Activated T-cell treated with anti-CD3 and anti-CD28 coated beads, Interleukin-2, amount 50 U/mL, for 4 hours (primary cell): ENCODE results near the gene RPP40. TPM values are rescaled to one million over a fixed set of nuclear protein-coding genes. Genes with fewer than 3 reads are reported as not detected.

Experiments used
- ATAC-seq, 2 donors: fragments of 200-7000 bp; cut with Tn5 transposase; one replicate each; pipeline ENCODE4 v1.10.0; 2021
- DNase-seq: peaks from one replicate; pipeline ENCODE4 v3.0.0-alpha.2; 2020
- H3K27me3 Mint-ChIP-seq: one replicate; pipeline ENCODE4 v1.8.0; 2021; ENCODE audit warnings: low read depth, mixed read lengths
- H3K36me3 Mint-ChIP-seq: one replicate; pipeline ENCODE4 v1.8.0; 2022; ENCODE audit warnings: mixed read lengths; ENCODE audit not compliant: insufficient read depth
- H3K4me1 Mint-ChIP-seq: one replicate; pipeline ENCODE4 v1.8.0; 2021; ENCODE audit warnings: low read depth, mixed read lengths
- H3K4me3 Mint-ChIP-seq: one replicate; pipeline ENCODE4 v1.8.0; 2021; ENCODE audit warnings: mild to moderate bottlenecking, moderate library complexity, mixed read lengths
- H3K9me3 Mint-ChIP-seq: one replicate; pipeline ENCODE4 v1.8.0; 2021; ENCODE audit warnings: mixed read lengths
- total RNA-seq, 3 donors: library from RNA; stranded (reverse); gene quantifications; one replicate each; pipeline ENCODE4 v1.2.1, GENCODE V29; 2021

The RPP40 gene
- total RNA-seq, 3 donors from 2014 or later: 27.2 to 29.7 (median 28.5) TPM

DNA sequence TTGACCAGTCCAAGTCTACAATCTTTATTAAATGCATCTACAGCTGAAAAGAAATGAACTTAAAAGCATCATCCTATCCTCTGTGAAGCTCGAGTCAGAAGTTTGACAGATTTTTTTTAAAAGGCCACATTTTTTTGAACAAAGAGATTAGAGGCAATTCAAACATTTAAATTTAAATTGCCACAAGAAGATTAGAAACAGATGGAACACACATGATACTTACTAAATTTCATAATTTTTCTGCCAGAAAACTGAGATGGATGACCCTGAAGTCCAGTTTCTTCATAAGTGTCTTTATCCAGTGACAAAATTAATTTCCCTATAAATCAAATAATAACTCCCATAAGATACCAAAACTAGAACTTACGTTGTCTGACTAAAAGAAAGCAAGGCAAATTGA lies 4.3 kb downstream of the RPP40 start:
- Mint-ChIP-seq H3K36me3 (peaks cover 47% of the 10 kb centered on the region), H3K27me3 (no peaks in the 10 kb centered on the region), H3K9me3 (no peaks in the 10 kb centered on the region), H3K4me3 (no peak overlapping the region), H3K4me1 (peaks cover 12% of the 10 kb centered on the region)
- ATAC-seq: no peak
- DNase-seq: no peak

DNA sequence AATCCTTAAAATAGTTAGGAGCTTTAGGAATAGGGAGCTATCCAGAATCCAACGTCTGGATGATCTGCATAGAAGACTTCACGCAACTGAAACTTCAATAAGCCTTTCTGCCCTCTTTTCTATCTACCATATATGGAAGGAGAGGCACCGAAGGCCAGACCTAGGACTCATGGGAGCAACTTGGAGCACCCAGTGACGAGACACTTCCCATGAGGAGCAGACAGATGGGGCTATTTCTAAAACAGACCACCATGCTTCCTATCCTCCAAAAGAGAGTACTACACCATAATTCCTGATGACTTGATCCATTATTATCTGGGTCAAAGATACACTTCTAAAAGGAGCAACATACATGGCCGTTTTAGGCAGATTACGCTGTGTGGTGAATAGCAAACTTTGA lies 6.0 kb downstream of the RPP40 start:
- no peak for ATAC-seq
- Mint-ChIP-seq H3K36me3 (peaks cover 53% of the 10 kb centered on the region), H3K9me3 (no peaks in the 10 kb centered on the region), H3K4me1 (peaks cover 2% of the 10 kb centered on the region), H3K4me3 (no peak overlapping the region), H3K27me3 (no peaks in the 10 kb centered on the region)
- DNase-seq: no peak

DNA sequence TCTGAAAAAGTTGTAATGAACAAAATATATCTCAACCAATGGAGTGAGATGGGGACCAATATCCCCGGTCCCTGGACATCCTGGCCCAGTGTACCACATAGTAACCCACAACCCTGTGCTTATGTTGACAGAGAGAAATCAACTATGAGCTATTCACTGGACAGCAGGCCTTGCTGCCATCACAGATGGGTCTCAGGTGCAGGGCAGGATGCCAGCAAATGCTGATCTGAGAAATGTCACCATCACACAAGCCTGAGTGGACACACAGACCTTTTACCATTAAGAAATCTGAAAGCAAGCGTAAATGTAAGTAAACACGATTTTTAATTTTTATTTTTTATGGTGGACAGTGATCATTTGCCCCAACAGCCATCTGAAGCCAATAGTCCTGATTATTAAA lies 9.1 kb downstream of the RPP40 start:
- DNase-seq (no peak), ATAC-seq (no peak)
- H3K27me3 Mint-ChIP-seq: no peaks in the 10 kb centered on the region
- H3K9me3 Mint-ChIP-seq: no peaks in the 10 kb centered on the region
- H3K4me3 Mint-ChIP-seq: no peak overlapping the region
- no peaks in the 10 kb centered on the region for H3K4me1 Mint-ChIP-seq
- peaks cover 60% of the 10 kb centered on the region for H3K36me3 Mint-ChIP-seq

DNA sequence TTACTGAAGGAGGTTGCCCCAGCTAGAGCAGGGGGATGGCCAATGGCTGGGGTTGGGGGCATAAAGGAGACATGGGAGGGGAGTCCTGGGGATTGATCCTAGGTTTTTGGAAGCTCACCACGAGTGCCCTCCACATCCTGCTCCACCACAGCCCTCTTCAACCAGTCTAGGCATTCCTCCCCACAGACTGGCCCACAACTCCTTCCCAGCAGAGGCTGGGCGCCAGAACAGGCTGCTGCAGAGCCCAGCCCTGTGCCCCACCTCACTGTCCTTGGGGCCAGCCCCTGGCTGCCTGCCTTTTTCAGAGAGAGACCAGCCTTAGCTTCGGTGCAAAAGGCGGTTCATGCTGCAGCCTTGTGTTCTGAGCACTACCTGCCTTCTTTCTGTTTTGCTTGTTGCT lies 16.4 kb downstream of the RPP40 start:
- Mint-ChIP-seq H3K27me3 (no peaks in the 10 kb centered on the region), H3K4me1 (no peaks in the 10 kb centered on the region), H3K9me3 (peaks cover 3% of the 10 kb centered on the region), H3K4me3 (no peak overlapping the region), H3K36me3 (peaks cover 15% of the 10 kb centered on the region)
- ATAC-seq (no peak), DNase-seq (no peak)

DNA sequence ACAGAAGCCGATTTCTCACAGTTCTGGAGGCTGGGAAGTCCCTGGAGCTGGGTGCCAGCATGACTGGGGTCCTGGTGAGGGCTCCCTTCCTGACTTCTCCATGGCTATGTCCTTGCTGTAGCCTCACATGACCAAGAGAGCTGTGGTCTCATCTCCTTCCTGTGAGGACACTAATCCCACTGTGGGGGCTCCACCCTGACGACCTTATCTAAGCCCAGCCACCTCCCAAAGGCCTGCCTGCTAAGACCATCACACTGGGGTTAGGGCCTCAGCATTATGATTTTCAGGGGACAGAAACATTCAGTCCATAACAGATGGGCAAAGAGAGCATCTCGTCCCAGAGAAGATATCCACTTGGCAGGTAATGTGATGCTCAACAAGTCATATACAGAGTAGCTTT lies 16.8 kb downstream of the RPP40 start:
- DNase-seq (no peak), ATAC-seq (no peak)
- H3K4me3 Mint-ChIP-seq: no peak overlapping the region
- H3K9me3 Mint-ChIP-seq: peaks cover 3% of the 10 kb centered on the region
- no peaks in the 10 kb centered on the region for H3K4me1 Mint-ChIP-seq
- H3K36me3 Mint-ChIP-seq: peaks cover 13% of the 10 kb centered on the region
- H3K27me3 Mint-ChIP-seq: no peaks in the 10 kb centered on the region

DNA sequence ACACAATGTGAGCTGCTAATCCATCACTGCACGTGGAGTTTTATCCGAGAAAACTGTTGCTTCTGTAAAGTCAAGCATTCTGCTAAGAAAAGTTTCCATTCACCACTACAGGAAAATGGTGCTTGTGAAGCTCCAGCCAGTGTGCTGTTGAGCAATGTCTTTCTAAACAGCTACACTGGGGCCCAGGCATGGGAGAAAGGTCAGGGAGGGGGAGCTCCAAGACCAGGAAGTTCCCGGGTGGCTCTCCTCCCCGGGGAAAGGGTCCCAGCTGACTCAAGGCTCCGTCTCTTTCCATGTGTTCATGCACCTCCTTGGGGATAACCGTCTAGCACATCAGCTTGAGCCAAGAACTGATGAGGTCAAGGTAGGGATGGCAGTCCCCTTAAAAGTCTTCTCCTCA lies 20.5 kb downstream of the RPP40 start:
- no peak for ATAC-seq
- no peaks in the 10 kb centered on the region for H3K4me1 Mint-ChIP-seq
- H3K36me3 Mint-ChIP-seq: no peaks in the 10 kb centered on the region
- peaks cover 9% of the 10 kb centered on the region for H3K9me3 Mint-ChIP-seq
- no peaks in the 10 kb centered on the region for H3K27me3 Mint-ChIP-seq
- no peak overlapping the region for H3K4me3 Mint-ChIP-seq
- no peak for DNase-seq

DNA sequence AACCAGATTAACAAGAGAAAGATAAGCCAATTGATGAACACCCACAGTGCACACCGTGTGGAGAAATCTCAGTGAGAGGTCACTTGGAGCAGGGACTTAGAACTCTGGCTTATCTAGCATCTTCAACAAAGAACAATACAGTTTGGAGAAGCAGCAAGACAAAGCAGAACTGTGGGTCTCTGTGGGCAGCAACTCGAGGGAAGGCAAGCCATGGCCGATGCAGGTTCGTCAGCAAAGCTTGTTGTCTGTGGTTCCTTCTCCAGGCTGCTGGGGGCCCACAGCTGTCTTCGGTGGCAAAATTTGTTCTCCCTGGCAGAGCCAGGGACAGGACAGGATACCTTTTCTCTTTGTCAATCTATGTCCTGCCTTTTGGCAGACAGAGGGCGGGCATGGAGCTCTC lies 22.1 kb downstream of the RPP40 start:
- Mint-ChIP-seq H3K9me3 (peaks cover 10% of the 10 kb centered on the region), H3K4me3 (no peak overlapping the region), H3K4me1 (no peaks in the 10 kb centered on the region), H3K36me3 (no peaks in the 10 kb centered on the region), H3K27me3 (peaks cover 3% of the 10 kb centered on the region)
- ATAC-seq: no peak
- DNase-seq: no peak

DNA sequence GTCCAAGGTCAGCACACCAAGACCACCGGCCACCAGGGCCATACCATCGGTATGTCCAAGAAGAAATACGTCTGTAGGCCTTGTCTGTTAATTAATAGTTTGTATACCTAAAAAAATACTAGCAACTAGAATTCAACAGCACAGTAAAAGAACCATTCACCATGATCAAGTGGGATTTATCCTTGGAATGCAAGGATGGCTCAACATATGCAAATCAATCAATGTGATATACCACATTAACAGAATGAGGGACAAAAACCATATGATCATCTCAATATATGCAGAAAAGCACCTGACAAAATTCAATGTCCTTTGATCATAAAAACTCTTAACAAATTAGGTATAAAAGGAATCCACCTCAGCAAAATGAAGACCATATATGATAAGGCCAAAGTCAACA lies 24.4 kb downstream of the RPP40 start:
- Mint-ChIP-seq H3K4me3 (no peak overlapping the region), H3K9me3 (peaks cover 16% of the 10 kb centered on the region), H3K27me3 (peaks cover 8% of the 10 kb centered on the region), H3K4me1 (no peaks in the 10 kb centered on the region), H3K36me3 (no peaks in the 10 kb centered on the region)
- ATAC-seq: no peak
- no peak for DNase-seq

DNA sequence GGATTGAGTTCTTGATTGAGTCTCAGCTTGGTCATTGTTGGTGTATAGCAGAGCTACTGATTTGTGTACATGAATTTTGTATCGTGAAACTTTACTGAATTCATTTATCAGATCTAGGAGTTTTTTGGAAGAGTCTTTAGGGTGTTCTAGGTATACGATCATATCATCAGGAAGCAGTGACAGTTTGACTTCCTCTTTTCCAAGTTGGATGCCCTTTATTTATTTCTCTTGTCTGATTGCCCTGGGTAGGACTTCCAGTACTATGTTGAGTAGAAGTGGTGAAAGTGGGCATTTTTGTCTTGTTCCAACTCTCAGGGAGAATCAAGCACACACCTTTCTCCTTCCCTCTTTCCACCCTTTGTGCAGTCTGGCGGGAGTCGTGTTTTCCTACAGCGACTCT lies 26.4 kb downstream of the RPP40 start:
- H3K4me1 Mint-ChIP-seq: no peaks in the 10 kb centered on the region
- peaks cover 8% of the 10 kb centered on the region for H3K27me3 Mint-ChIP-seq
- no peaks in the 10 kb centered on the region for H3K36me3 Mint-ChIP-seq
- DNase-seq (no peak), ATAC-seq (no peak)
- no peak overlapping the region for H3K4me3 Mint-ChIP-seq
- peaks cover 16% of the 10 kb centered on the region for H3K9me3 Mint-ChIP-seq

DNA sequence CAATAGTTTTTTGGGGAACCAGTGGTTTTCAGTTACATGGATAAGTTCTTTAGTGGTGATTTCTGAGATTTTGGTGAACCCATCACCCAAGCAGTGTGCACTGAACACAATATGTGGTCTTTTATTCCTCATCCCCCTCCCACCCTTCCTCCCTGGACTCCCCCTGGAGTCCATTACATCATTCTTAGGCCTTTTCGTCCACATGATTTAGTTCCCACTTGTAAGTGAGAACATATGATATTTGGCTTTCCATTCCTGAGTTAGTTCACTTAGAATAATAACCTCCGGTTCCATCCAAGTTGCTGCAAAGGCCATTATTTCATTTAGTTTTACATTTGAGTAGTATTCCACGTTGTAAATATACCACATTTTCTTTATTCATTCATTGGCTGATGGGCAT lies 28.3 kb downstream of the RPP40 start:
- peaks cover 16% of the 10 kb centered on the region for H3K9me3 Mint-ChIP-seq
- ATAC-seq (no peak), DNase-seq (no peak)
- H3K4me3 Mint-ChIP-seq: no peak overlapping the region
- H3K36me3 Mint-ChIP-seq: no peaks in the 10 kb centered on the region
- H3K4me1 Mint-ChIP-seq: no peaks in the 10 kb centered on the region
- H3K27me3 Mint-ChIP-seq: peaks cover 8% of the 10 kb centered on the region

DNA sequence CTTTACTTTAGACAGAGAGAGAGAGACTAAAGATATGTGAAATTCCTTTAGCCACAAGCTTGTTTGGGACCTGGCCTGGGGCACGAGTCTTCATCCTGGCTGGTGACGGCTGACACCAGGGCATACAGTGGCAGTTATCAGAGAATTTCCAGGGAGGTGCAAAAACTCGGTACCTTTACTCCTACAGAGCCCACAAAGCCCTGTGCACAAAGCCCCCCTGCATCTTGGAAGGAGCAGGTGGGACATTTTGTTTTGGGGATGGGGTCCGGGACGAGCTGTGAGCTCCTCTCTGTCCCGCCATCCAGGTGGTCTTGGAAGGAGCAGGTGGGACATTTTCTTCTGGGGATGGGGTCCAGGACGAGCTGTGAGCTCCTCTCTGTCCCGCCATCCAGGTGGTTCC lies 28.9 kb downstream of the RPP40 start:
- Mint-ChIP-seq H3K27me3 (peaks cover 8% of the 10 kb centered on the region), H3K36me3 (no peaks in the 10 kb centered on the region), H3K4me1 (no peaks in the 10 kb centered on the region), H3K9me3 (peaks cover 16% of the 10 kb centered on the region), H3K4me3 (no peak overlapping the region)
- DNase-seq (no peak), ATAC-seq (no peak)

DNA sequence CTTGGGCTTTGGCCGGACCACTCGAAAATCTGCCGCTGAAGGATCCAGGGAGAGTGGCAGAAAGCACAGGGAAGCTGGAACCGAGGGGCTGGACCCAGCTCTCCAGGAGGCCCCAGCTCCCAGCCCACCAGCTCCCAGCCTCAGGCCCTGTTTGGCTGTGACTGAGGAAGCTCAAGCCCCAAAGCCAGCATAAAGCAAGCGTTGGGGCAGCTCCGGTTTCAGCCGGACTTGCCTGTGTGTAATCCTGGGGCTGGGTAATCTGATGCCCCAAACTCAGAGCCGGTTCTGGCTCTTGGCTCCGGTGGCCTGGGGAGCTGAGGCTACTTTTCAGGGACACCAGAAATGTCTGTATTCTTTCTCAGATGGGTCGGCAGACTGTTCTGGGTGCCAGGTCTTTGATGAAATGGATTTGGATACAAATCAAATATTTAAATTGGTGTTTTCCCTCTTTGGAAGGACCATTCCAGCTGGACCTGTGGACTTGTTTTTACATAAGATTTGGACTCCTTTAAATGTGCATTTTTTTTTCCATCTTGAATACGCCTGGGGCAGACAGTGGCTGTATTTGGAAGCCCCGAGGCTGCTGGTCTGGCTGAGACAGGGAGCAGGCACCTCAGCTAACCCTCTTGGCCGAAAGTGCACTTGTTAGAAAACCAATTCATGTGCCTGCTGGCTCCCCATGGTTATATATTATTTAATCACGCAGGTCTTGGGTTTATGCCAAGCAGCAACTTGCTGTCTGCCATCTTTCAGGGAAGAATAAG lies 29.7 kb downstream of the RPP40 start:
- ATAC-seq (no peak), DNase-seq (no peak)
- no peak overlapping the region for H3K4me3 Mint-ChIP-seq
- H3K4me1 Mint-ChIP-seq: no peaks in the 10 kb centered on the region
- H3K9me3 Mint-ChIP-seq: peaks cover 10% of the 10 kb centered on the region
- no peaks in the 10 kb centered on the region for H3K36me3 Mint-ChIP-seq
- H3K27me3 Mint-ChIP-seq: peaks cover 8% of the 10 kb centered on the region

DNA sequence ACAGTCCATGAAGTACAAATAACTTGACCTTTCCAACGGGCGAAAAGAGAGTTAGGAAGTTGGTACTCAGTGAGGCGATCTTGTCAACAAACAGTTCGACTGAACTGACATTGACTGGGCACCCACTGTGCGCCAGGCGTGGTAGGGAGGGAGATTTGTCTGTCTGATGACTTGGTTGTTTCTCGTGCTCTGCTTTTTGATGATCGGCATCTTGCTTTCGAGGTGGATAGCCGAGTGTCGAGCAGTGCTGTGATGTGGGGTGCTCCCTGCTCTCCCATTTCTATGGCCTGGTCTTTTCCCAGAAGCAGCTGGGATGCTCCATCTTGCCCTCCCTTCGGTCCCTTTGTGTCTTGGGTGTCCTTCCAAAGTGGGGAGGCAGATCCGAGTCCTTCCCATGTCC lies 30.4 kb downstream of the RPP40 start:
- Mint-ChIP-seq H3K4me1 (no peaks in the 10 kb centered on the region), H3K27me3 (peaks cover 8% of the 10 kb centered on the region), H3K4me3 (no peak overlapping the region), H3K9me3 (peaks cover 10% of the 10 kb centered on the region), H3K36me3 (no peaks in the 10 kb centered on the region)
- ATAC-seq (no peak), DNase-seq (no peak)

DNA sequence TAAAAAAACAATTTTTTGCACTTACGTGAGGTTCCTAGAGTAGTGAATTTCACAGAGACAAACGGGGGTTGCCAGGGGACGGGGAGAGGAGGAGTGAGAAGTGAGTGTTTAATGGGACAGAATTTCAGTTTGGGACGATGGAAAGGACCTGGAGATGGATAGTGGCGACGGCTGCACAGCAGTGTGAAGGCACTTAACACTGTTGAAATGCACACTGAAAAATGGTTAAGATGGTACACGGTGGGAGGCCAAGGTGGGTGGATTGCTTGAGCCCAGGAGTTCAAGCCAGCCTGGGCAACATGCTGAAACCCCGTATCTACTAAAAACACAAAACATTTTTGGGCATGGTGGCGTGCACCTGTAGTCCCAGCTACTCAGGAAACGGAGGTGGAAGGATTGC lies 31.4 kb downstream of the RPP40 start:
- Mint-ChIP-seq H3K27me3 (peaks cover 8% of the 10 kb centered on the region), H3K9me3 (peaks cover 10% of the 10 kb centered on the region), H3K4me3 (no peak overlapping the region), H3K4me1 (no peaks in the 10 kb centered on the region), H3K36me3 (no peaks in the 10 kb centered on the region)
- ATAC-seq (no peak), DNase-seq (no peak)

DNA sequence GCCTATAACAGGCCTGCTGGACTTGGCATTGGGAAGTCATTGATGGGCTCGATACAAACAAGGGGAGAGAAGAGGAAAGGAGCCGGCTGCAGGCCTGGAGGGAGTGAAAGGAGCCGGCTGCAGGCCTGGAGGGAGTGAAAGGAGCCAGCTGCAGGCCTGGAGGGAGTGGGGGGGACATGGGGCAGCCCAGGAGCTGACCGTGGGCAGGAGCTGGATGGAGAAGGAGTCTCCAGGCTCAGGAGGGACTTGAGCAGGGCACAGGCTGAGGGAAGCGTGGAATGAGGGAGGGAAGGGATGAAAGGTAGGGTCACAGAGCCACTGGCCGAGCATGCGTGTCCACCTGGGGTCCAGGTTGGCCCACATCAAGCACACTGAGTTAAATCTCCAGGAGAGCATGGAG lies 32.0 kb downstream of the RPP40 start:
- ATAC-seq: no peak
- peaks cover 6% of the 10 kb centered on the region for H3K27me3 Mint-ChIP-seq
- H3K9me3 Mint-ChIP-seq: peaks cover 6% of the 10 kb centered on the region
- H3K4me3 Mint-ChIP-seq: no peak overlapping the region
- no peaks in the 10 kb centered on the region for H3K36me3 Mint-ChIP-seq
- no peak for DNase-seq
- H3K4me1 Mint-ChIP-seq: no peaks in the 10 kb centered on the region
